CD4-positive, alpha-beta T cell (primary cell): ENCODE measurements around the gene COA1. TPM values are rescaled to one million over a fixed set of nuclear protein-coding genes. Genes with fewer than 3 reads are reported as not detected.

ENCODE experiments used
- ATAC-seq: fragments of 200-7000 bp; cut with Tn5 transposase; one replicate; pipeline ENCODE4 v1.10.0; 2022; ENCODE audit warnings: mild to moderate bottlenecking; ENCODE audit not compliant: poor library complexity
- CTCF ChIA-PET: fragments of 350-600 bp; sonication (Branson Sonifier 250); formaldehyde crosslinking; loops from one replicate; lab custom pipeline; 2021; ENCODE audit warnings: antibody characterized with exemption, inconsistent platforms; lab: Charles Lee
- POLR2A ChIA-PET: fragments of 350-600 bp; sonication (Branson Sonifier 250); formaldehyde crosslinking; loops from one replicate; lab custom pipeline; 2021; ENCODE audit warnings: antibody characterized with exemption, inconsistent platforms; lab: Charles Lee
- DNase-seq, 14 experiments: peaks; one replicate each; pipeline ENCODE4 v3.0.0-alpha.2; 2013 to 2020; ENCODE audit warnings: mixed read lengths in 2 of 14
- H3K27ac ChIP-seq, 2 donors: one replicate each; pipeline versions ENCODE4 v1.5.1 to v1.7.0; 2013; ENCODE audit warnings: low read length in 2 of 2, low read depth in 1 of 2, mild to moderate bottlenecking in 1 of 2
- H3K27me3 ChIP-seq, 2 experiments: 1 replicate in 1 of 2; 2 replicates in 1 of 2; pipeline versions ENCODE4 v1.6.1 to v1.7.0; 2013; ENCODE audit warnings: low read length in 2 of 2, control low read depth in 1 of 2, mild to moderate bottlenecking in 1 of 2, moderate library complexity in 1 of 2; ENCODE audit not compliant: insufficient read depth in 2 of 2, control insufficient read depth in 1 of 2
- H3K36me3 ChIP-seq: one replicate; pipeline ENCODE4 v1.6.1; 2013; ENCODE audit warnings: low read length, control low read depth; ENCODE audit not compliant: insufficient read depth
- H3K4me1 ChIP-seq: one replicate; pipeline ENCODE4 v1.6.1; 2013; ENCODE audit warnings: low read length, control low read depth; ENCODE audit not compliant: insufficient read depth
- H3K4me3 ChIP-seq: one replicate; pipeline ENCODE4 v1.5.1; 2013; ENCODE audit warnings: mild to moderate bottlenecking, low read length, moderate library complexity
- H3K9me3 ChIP-seq, 2 experiments: 1 replicate in 1 of 2; 2 replicates in 1 of 2; pipeline versions ENCODE4 v1.6.1 to v1.7.0; 2013; ENCODE audit warnings: low read length in 2 of 2, mild to moderate bottlenecking in 2 of 2, control low read depth in 1 of 2, moderate library complexity in 1 of 2; ENCODE audit not compliant: control insufficient read depth in 1 of 2, insufficient read depth in 1 of 2
- H3K27ac Mint-ChIP-seq: one replicate; pipeline ENCODE4 v1.8.0; 2020; ENCODE audit warnings: mixed read lengths
- H3K27me3 Mint-ChIP-seq: one replicate; pipeline ENCODE4 v1.8.0; 2021; ENCODE audit warnings: mixed read lengths
- H3K36me3 Mint-ChIP-seq: one replicate; pipeline ENCODE4 v1.8.0; 2021; ENCODE audit warnings: low read depth, mixed read lengths
- H3K4me1 Mint-ChIP-seq: one replicate; pipeline ENCODE4 v1.8.0; 2021; ENCODE audit warnings: low read depth, mixed read lengths
- H3K4me3 Mint-ChIP-seq: one replicate; pipeline ENCODE4 v1.8.0; 2020; ENCODE audit warnings: mild to moderate bottlenecking, mixed read lengths
- H3K9me3 Mint-ChIP-seq: one replicate; pipeline ENCODE4 v1.8.0; 2020; ENCODE audit warnings: mixed read lengths
- intact Hi-C, 2 experiments: fragments of 100-400 bp; cut with DNase I in 1 of 2; cut with micrococcal nuclease in 1 of 2; formaldehyde crosslinking; loops; one replicate each; pipeline versions ENCODE4 v1.15.1 to v1.9.0; 2023 to 2025; cut with DNase I, micrococcal nuclease
- total RNA-seq, 174 experiments: library from RNA in 2 of 174; stranded (reverse) in 2 of 174; gene quantifications; one replicate each; pipeline ENCODE4 v1.2.3 and lab custom pipeline; 2021 to 2026
- TF ChIP-seq, protein P1 (sequence below): fragments of 200-600 bp; IDR thresholded peaks from one replicate; pipeline ENCODE4 v1.8.0; 2022; ENCODE audit warnings: antibody characterized with exemption, mild to moderate bottlenecking

COA1 gene
- total RNA-seq, 2 experiments from 2014 or later = 78.9 to 80.7 TPM

DNA sequence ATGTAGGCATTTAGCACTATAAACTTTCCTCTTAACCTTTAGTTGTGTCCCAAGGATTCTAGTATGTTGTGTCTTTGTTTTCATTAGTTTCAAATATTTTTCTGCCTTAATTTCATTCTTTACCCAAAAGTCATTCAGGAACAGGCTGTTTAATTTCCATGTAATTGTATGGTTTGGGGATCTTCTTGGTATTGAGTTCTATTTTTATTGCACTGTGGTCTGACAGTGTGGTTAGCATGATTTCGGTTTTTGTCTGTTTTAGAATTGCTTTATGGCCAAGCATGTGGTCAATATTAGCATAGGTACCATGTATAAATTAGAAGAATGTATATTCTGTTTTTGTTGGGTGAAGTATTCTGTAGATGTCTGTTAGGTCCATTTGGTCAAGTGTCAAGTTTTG, 26.3 kb downstream of the COA1 start:
- no peak for ATAC-seq
- peaks cover 10% of the 10 kb centered on the region for H3K4me1 ChIP-seq
- H3K27ac ChIP-seq = no peak overlapping the region
- ChIA-PET POLR2A (no interaction called here), CTCF (interaction anchor here (6.6 kb wide), 1 partner anchor 119 kb away, joined by 323 read pairs; the partner anchor contains the start of gene STK17A)
- H3K4me3 ChIP-seq = no peak overlapping the region
- intact Hi-C loops = loop anchor here in 1 of 2 experiments (2.0 kb wide), 1 partner anchor 52 kb away; no protein-coding TSS in a partner anchor
- Mint-ChIP-seq H3K27ac (no peak overlapping the region), H3K4me1 (peaks cover 66% of the 10 kb centered on the region), H3K36me3 (peaks cover 6% of the 10 kb centered on the region), H3K27me3 (no peaks in the 10 kb centered on the region), H3K4me3 (no peak overlapping the region), H3K9me3 (no peaks in the 10 kb centered on the region)
- H3K36me3 ChIP-seq = peaks cover 12% of the 10 kb centered on the region
- TF ChIP-seq, protein P1, sequence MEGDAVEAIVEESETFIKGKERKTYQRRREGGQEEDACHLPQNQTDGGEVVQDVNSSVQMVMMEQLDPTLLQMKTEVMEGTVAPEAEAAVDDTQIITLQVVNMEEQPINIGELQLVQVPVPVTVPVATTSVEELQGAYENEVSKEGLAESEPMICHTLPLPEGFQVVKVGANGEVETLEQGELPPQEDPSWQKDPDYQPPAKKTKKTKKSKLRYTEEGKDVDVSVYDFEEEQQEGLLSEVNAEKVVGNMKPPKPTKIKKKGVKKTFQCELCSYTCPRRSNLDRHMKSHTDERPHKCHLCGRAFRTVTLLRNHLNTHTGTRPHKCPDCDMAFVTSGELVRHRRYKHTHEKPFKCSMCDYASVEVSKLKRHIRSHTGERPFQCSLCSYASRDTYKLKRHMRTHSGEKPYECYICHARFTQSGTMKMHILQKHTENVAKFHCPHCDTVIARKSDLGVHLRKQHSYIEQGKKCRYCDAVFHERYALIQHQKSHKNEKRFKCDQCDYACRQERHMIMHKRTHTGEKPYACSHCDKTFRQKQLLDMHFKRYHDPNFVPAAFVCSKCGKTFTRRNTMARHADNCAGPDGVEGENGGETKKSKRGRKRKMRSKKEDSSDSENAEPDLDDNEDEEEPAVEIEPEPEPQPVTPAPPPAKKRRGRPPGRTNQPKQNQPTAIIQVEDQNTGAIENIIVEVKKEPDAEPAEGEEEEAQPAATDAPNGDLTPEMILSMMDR = no peak
- H3K9me3 ChIP-seq = no peaks in the 10 kb centered on the region
- no peaks in the 10 kb centered on the region for H3K27me3 ChIP-seq
- no peak for DNase-seq

DNA sequence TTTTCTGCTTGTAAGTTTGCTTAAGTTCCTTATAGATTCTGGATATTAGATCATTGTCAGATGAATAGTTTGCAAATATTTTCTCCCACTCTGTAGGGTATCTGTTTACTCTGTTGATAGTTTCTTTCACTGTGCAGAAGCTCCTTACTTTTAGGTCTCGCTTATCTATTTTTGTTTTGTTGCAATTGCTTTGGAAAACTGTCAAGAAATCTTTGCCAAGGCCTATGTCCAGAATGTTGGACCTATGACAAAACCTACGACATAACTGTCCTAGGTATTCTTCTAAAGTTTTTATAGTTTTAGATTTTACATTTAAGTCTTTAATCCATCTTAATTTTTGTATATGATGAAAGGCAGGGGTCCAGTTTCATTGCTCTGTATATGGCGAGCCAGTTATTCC, 27.4 kb downstream of the COA1 start:
- TF ChIP-seq, protein P1 = no peak
- no peak overlapping the region for H3K27ac ChIP-seq
- no peak overlapping the region for H3K4me3 ChIP-seq
- no peaks in the 10 kb centered on the region for H3K27me3 ChIP-seq
- ChIA-PET POLR2A (interaction anchor here (0.7 to 5.6 kb wide), 2 partner anchors 22 to 117 kb away, joined by 3 to 254 read pairs; partner anchors contain the start of gene STK17A), CTCF (interaction anchor here (1.4 to 6.6 kb wide), 2 partner anchors 118 to 129 kb away, joined by 3 to 323 read pairs; partner anchors contain the start of gene STK17A)
- Mint-ChIP-seq H3K4me3 (no peak overlapping the region), H3K9me3 (no peaks in the 10 kb centered on the region), H3K36me3 (peaks cover 6% of the 10 kb centered on the region), H3K27ac (peak overlapping the region; percentile 66), H3K4me1 (peaks cover 66% of the 10 kb centered on the region), H3K27me3 (no peaks in the 10 kb centered on the region)
- peaks cover 10% of the 10 kb centered on the region for H3K4me1 ChIP-seq
- ATAC-seq = no peak
- peaks cover 12% of the 10 kb centered on the region for H3K36me3 ChIP-seq
- intact Hi-C loops = loop anchor here in 1 of 2 experiments (2.0 kb wide), 2 partner anchors 19 to 51 kb away; no protein-coding TSS in a partner anchor
- DNase-seq = no peak
- H3K9me3 ChIP-seq = no peaks in the 10 kb centered on the region

DNA sequence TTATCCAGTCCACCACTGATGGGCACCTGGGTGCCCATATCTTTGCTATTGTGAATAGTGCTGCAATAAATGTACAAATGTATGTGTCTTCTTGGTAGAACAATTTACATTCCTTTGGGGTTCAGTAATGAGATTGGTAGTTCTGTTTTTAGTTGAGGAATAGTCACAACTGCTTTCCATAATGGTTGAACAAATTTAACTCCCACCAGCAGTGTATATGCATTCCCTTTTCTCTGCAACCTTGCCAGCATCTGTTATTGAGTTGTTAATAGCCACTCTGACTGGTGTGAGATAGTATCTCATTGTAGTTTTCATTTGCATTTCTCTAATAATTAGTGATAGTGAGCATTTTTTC, 27.8 kb downstream of the COA1 start:
- peaks cover 10% of the 10 kb centered on the region for H3K4me1 ChIP-seq
- no peaks in the 10 kb centered on the region for H3K9me3 ChIP-seq
- ATAC-seq = no peak
- intact Hi-C loops = loop anchor here in 1 of 2 experiments (2.0 kb wide), 1 partner anchor 19 kb away; no protein-coding TSS in a partner anchor
- H3K36me3 ChIP-seq = peaks cover 12% of the 10 kb centered on the region
- no peak overlapping the region for H3K4me3 ChIP-seq
- Mint-ChIP-seq H3K27ac (peak overlapping the region; percentile 66), H3K4me1 (peaks cover 66% of the 10 kb centered on the region), H3K27me3 (no peaks in the 10 kb centered on the region), H3K4me3 (no peak overlapping the region), H3K9me3 (no peaks in the 10 kb centered on the region), H3K36me3 (peaks cover 6% of the 10 kb centered on the region)
- TF ChIP-seq, protein P1 = no peak
- POLR2A ChIA-PET = interaction anchor here (1.0 to 5.6 kb wide), 3 partner anchors 22 to 116 kb away, joined by 3 to 254 read pairs (median 70); partner anchors contain the start of gene STK17A
- CTCF ChIA-PET = interaction anchor here (1.4 to 6.6 kb wide), 5 partner anchors 51 to 129 kb away, joined by 3 to 323 read pairs (median 18); partner anchors contain the start of gene STK17A
- no peak overlapping the region for H3K27ac ChIP-seq
- DNase-seq = no peak
- no peaks in the 10 kb centered on the region for H3K27me3 ChIP-seq
